ENCODE results near the gene FES. TPM values are rescaled to one million over a fixed set of nuclear protein-coding genes. Genes with fewer than 3 reads are reported as not detected.
A peak's percentile ranks its signal among the peaks of the same experiment; 100 is the strongest.

The FES gene
- total and polyA plus RNA-seq, 2 of the 13 experiments (the other 11 are each of a cell fraction or from before 2014, with no cell fraction given), result 4.0 to 9.5 TPM

DNA sequence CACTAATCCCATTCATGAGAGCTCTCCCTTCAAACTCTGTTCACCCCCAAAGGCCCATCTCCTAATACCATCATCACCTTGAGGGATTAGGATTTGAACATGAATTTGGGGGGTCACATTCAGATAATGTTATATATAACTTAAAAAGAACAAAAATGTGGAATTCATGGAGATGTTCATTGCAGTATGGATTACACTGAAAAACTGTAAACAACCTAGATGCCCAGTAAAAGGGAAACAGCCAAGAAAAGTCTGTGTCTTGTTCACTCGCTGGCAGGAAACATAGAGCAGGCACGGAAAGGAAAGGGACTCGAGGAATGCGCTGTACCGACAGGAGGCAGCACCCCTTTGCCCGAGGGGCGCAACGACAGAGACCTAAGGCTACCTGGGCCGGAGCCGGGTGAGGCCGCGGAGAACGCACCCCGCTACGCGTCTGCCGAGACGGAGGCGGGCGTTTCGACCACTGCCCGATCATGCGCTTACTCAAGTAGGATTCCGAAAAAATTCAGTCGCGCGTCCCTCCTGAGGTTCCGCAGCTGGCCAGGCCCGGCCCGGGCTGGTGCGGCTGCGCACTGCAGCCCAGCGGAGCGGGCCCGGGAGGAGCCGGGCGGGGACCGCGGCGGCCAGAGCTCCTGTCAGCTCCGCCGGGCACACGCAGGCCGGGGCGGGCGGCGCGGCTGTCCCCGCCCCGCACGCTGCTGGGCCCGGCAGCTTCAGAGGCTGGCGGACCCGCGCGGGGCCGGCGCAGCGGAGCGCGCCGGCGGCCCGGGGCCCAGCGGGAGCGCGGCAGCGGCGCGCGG, 17.9 kb downstream of the FES start (continued):
- TF ChIP-seq, protein P1, sequence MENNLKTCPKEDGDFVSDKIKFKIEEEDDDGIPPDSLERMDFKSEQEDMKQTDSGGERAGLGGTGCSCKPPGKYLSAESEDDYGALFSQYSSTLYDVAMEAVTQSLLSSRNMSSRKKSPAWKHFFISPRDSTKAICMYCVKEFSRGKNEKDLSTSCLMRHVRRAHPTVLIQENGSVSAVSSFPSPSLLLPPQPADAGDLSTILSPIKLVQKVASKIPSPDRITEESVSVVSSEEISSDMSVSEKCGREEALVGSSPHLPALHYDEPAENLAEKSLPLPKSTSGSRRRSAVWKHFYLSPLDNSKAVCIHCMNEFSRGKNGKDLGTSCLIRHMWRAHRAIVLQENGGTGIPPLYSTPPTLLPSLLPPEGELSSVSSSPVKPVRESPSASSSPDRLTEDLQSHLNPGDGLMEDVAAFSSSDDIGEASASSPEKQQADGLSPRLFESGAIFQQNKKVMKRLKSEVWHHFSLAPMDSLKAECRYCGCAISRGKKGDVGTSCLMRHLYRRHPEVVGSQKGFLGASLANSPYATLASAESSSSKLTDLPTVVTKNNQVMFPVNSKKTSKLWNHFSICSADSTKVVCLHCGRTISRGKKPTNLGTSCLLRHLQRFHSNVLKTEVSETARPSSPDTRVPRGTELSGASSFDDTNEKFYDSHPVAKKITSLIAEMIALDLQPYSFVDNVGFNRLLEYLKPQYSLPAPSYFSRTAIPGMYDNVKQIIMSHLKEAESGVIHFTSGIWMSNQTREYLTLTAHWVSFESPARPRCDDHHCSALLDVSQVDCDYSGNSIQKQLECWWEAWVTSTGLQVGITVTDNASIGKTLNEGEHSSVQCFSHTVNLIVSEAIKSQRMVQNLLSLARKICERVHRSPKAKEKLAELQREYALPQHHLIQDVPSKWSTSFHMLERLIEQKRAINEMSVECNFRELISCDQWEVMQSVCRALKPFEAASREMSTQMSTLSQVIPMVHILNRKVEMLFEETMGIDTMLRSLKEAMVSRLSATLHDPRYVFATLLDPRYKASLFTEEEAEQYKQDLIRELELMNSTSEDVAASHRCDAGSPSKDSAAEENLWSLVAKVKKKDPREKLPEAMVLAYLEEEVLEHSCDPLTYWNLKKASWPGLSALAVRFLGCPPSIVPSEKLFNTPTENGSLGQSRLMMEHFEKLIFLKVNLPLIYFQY (CRISPR knock-in tag; IDR thresholded peaks at IDR 0.05; ENCODE audit: borderline replicate concordance), result peak; percentile 93
- TF ChIP-seq, protein P2, sequence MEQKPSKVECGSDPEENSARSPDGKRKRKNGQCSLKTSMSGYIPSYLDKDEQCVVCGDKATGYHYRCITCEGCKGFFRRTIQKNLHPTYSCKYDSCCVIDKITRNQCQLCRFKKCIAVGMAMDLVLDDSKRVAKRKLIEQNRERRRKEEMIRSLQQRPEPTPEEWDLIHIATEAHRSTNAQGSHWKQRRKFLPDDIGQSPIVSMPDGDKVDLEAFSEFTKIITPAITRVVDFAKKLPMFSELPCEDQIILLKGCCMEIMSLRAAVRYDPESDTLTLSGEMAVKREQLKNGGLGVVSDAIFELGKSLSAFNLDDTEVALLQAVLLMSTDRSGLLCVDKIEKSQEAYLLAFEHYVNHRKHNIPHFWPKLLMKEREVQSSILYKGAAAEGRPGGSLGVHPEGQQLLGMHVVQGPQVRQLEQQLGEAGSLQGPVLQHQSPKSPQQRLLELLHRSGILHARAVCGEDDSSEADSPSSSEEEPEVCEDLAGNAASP (CRISPR knock-in tag; IDR thresholded peaks at IDR 0.05; ENCODE audit: borderline replicate concordance), result peak; percentile 63; the same call in 1 of the 2 replicates
- TF ChIP-seq ZNF441 (CRISPR knock-in tag; IDR thresholded peaks at IDR 0.05; ENCODE audit: borderline replicate concordance), result 0 out of 2 replicates have a peak, but pooled peaks have one; percentile 62
- TF ChIP-seq ZNF563 (CRISPR knock-in tag; IDR thresholded peaks at IDR 0.05), result 0 out of 2 replicates have a peak, but pooled peaks have one; percentile 5
- TF ChIP-seq, protein P3, sequence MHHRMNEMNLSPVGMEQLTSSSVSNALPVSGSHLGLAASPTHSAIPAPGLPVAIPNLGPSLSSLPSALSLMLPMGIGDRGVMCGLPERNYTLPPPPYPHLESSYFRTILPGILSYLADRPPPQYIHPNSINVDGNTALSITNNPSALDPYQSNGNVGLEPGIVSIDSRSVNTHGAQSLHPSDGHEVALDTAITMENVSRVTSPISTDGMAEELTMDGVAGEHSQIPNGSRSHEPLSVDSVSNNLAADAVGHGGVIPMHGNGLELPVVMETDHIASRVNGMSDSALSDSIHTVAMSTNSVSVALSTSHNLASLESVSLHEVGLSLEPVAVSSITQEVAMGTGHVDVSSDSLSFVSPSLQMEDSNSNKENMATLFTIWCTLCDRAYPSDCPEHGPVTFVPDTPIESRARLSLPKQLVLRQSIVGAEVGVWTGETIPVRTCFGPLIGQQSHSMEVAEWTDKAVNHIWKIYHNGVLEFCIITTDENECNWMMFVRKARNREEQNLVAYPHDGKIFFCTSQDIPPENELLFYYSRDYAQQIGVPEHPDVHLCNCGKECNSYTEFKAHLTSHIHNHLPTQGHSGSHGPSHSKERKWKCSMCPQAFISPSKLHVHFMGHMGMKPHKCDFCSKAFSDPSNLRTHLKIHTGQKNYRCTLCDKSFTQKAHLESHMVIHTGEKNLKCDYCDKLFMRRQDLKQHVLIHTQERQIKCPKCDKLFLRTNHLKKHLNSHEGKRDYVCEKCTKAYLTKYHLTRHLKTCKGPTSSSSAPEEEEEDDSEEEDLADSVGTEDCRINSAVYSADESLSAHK (CRISPR knock-in tag; IDR thresholded peaks at IDR 0.05; ENCODE audit: borderline replicate concordance), result 0 out of 2 replicates have a peak, but pooled peaks have one; percentile 47
- TF ChIP-seq ZNF607 (CRISPR knock-in tag; IDR thresholded peaks at IDR 0.05; ENCODE audit: borderline replicate concordance), result 0 out of 2 replicates have a peak, but pooled peaks have one; percentile 20
- TF ChIP-seq, protein P4, sequence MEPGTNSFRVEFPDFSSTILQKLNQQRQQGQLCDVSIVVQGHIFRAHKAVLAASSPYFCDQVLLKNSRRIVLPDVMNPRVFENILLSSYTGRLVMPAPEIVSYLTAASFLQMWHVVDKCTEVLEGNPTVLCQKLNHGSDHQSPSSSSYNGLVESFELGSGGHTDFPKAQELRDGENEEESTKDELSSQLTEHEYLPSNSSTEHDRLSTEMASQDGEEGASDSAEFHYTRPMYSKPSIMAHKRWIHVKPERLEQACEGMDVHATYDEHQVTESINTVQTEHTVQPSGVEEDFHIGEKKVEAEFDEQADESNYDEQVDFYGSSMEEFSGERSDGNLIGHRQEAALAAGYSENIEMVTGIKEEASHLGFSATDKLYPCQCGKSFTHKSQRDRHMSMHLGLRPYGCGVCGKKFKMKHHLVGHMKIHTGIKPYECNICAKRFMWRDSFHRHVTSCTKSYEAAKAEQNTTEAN (CRISPR knock-in tag; conservative IDR thresholded peaks at IDR 0.05), result no peak
- peak; percentile 86 for TF ChIP-seq PHF8 (CRISPR knock-in tag; IDR thresholded peaks at IDR 0.05)
- TF ChIP-seq, protein P5, sequence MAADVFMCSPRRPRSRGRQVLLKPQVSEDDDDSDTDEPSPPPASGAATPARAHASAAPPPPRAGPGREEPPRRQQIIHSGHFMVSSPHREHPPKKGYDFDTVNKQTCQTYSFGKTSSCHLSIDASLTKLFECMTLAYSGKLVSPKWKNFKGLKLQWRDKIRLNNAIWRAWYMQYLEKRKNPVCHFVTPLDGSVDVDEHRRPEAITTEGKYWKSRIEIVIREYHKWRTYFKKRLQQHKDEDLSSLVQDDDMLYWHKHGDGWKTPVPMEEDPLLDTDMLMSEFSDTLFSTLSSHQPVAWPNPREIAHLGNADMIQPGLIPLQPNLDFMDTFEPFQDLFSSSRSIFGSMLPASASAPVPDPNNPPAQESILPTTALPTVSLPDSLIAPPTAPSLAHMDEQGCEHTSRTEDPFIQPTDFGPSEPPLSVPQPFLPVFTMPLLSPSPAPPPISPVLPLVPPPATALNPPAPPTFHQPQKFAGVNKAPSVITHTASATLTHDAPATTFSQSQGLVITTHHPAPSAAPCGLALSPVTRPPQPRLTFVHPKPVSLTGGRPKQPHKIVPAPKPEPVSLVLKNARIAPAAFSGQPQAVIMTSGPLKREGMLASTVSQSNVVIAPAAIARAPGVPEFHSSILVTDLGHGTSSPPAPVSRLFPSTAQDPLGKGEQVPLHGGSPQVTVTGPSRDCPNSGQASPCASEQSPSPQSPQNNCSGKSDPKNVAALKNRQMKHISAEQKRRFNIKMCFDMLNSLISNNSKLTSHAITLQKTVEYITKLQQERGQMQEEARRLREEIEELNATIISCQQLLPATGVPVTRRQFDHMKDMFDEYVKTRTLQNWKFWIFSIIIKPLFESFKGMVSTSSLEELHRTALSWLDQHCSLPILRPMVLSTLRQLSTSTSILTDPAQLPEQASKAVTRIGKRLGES (CRISPR knock-in tag; IDR thresholded peaks at IDR 0.05; ENCODE audit: borderline replicate concordance), result no peak
- TF ChIP-seq RFXAP (CRISPR knock-in tag; IDR thresholded peaks at IDR 0.05; ENCODE audit: borderline replicate concordance), result peak; percentile 45; the same call in 1 of the 2 replicates
- no peak for TF ChIP-seq SYNCRIP (IDR thresholded peaks at IDR 0.05; ENCODE audit: insufficient read depth, low read depth, low read length)
- TF ChIP-seq KLF12 (CRISPR knock-in tag; IDR thresholded peaks at IDR 0.05; ENCODE audit: borderline replicate concordance), result 0 out of 2 replicates have a peak, but pooled peaks have one; percentile 23
- no peak for TF ChIP-seq MEIS2 (CRISPR knock-in tag; IDR thresholded peaks at IDR 0.05)
- no peak for TF ChIP-seq REXO4 (CRISPR knock-in tag; IDR thresholded peaks at IDR 0.05; ENCODE audit: borderline replicate concordance)
- peak; percentile 31; the same call in 1 of the 2 replicates for TF ChIP-seq FOXC1 (CRISPR knock-in tag; IDR thresholded peaks at IDR 0.05; ENCODE audit: borderline replicate concordance)

Data from HepG2 (cell line).